Calu3 (cell line): ENCODE data around the gene AMZ1. TPM values are rescaled to one million over a fixed set of nuclear protein-coding genes. Genes with fewer than 3 reads are reported as not detected.

Source experiments
- BruUV-seq: library from RNA; stranded (reverse); fragments of 400-500 nt; replicated peaks from 2 replicates; lab custom pipeline; 2021; lab: Mats Ljungman, UMichigan
- CTCF ChIA-PET: fragments of 300-600 bp; sonication (Branson Sonifier 250); formaldehyde crosslinking; loops from one replicate; lab custom pipeline; 2022; ENCODE audit warnings: antibody characterized with exemption; lab: Charles Lee
- DNase-seq: peaks from one replicate; pipeline ENCODE4 v3.0.0; 2022
- H3K27ac Mint-ChIP-seq: one replicate; pipeline ENCODE4 v1.8.0; 2022; ENCODE audit warnings: mixed read lengths; ENCODE audit not compliant: unreplicated experiment
- H3K27me3 Mint-ChIP-seq: one replicate; pipeline ENCODE4 v1.8.0; 2022; ENCODE audit warnings: mixed read lengths; ENCODE audit not compliant: unreplicated experiment
- H3K36me3 Mint-ChIP-seq: one replicate; pipeline ENCODE4 v1.8.0; 2022; ENCODE audit warnings: mild to moderate bottlenecking, moderate library complexity, mixed read lengths; ENCODE audit not compliant: insufficient read depth, unreplicated experiment
- H3K4me1 Mint-ChIP-seq: one replicate; pipeline ENCODE4 v1.8.0; 2022; ENCODE audit warnings: mild to moderate bottlenecking, low read depth, mixed read lengths; ENCODE audit not compliant: unreplicated experiment
- H3K4me3 Mint-ChIP-seq: one replicate; pipeline ENCODE4 v1.8.0; 2022; ENCODE audit warnings: mild to moderate bottlenecking, low read depth, moderate library complexity, mixed read lengths; ENCODE audit not compliant: unreplicated experiment
- H3K9me3 Mint-ChIP-seq: one replicate; pipeline ENCODE4 v1.8.0; 2022; ENCODE audit warnings: low read depth, mixed read lengths; ENCODE audit not compliant: unreplicated experiment
- CTCF ChIP-seq: fragments of 200-600 bp; IDR thresholded peaks from one replicate; pipeline ENCODE4 v1.8.0; 2022; ENCODE audit warnings: antibody characterized with exemption; ENCODE audit not compliant: unreplicated experiment
- intact Hi-C: fragments of 100-400 bp; cut with micrococcal nuclease; formaldehyde crosslinking; loops from one replicate; pipeline ENCODE4 v1.10.0; 2022; ENCODE audit not compliant: unreplicated experiment
- total RNA-seq: library from RNA; stranded (reverse); gene quantifications from 2 replicates; pipeline ENCODE4 v1.2.3, GENCODE V29; 2022

Gene AMZ1
- total RNA-seq, 1 experiment from 2014 or later: 0.12 TPM

GRCh38 chr7:2680792-2681490 is 7.1 kb upstream of the AMZ1 start:
- CTCF ChIA-PET: interaction anchor here (0.5 to 3.8 kb wide), 11 partner anchors 9 to 327 kb away, joined by 3 to 30 read pairs (median 5); no protein-coding TSS in a partner anchor
- no peak overlapping the region for H3K27ac Mint-ChIP-seq
- peaks cover 5% of the 10 kb centered on the region for H3K36me3 Mint-ChIP-seq
- no peaks in the 10 kb centered on the region for H3K9me3 Mint-ChIP-seq
- peaks cover 63% of the 10 kb centered on the region for H3K27me3 Mint-ChIP-seq
- intact Hi-C loops: loop anchor here (2.0 to 10.0 kb wide), 2 partner anchors 116 to 230 kb away; no protein-coding TSS in a partner anchor
- H3K4me3 Mint-ChIP-seq: no peak overlapping the region
- peaks cover 9% of the 10 kb centered on the region for H3K4me1 Mint-ChIP-seq
- TF ChIP-seq CTCF: peak; percentile 94
- DNase-seq: peak; percentile 95
- no TSS peak for BruUV-seq

GRCh38 chr7:2681929-2682799 is 5.8 kb upstream of the AMZ1 start:
- BruUV-seq: no TSS peak
- H3K27ac Mint-ChIP-seq: no peak overlapping the region
- intact Hi-C loops: loop anchor here (2.0 to 10.0 kb wide), 2 partner anchors 117 to 231 kb away; no protein-coding TSS in a partner anchor
- CTCF ChIA-PET: interaction anchor here (0.6 to 3.8 kb wide), 9 partner anchors 10 to 230 kb away, joined by 3 to 30 read pairs (median 3); no protein-coding TSS in a partner anchor
- H3K4me3 Mint-ChIP-seq: no peak overlapping the region
- peaks cover 76% of the 10 kb centered on the region for H3K27me3 Mint-ChIP-seq
- peaks cover 10% of the 10 kb centered on the region for H3K4me1 Mint-ChIP-seq
- DNase-seq: no peak
- peaks cover 5% of the 10 kb centered on the region for H3K36me3 Mint-ChIP-seq
- no peak for TF ChIP-seq CTCF
- no peaks in the 10 kb centered on the region for H3K9me3 Mint-ChIP-seq

- H3K9me3 Mint-ChIP-seq: no peaks in the 10 kb centered on the region
- no peak for DNase-seq
- no peak overlapping the region for H3K27ac Mint-ChIP-seq
- intact Hi-C loops: loop anchor here (10.0 kb wide), 1 partner anchor 120 kb away; no protein-coding TSS in a partner anchor
- peaks cover 3% of the 10 kb centered on the region for H3K36me3 Mint-ChIP-seq
- CTCF ChIA-PET: no interaction called here
- peaks cover 26% of the 10 kb centered on the region for H3K4me1 Mint-ChIP-seq
- peaks cover 81% of the 10 kb centered on the region for H3K27me3 Mint-ChIP-seq
- no peak overlapping the region for H3K4me3 Mint-ChIP-seq
- no peak for TF ChIP-seq CTCF
- BruUV-seq: no TSS peak
Observed at GRCh38 chr7:2684501-2684900, 3.5 kb upstream of the AMZ1 start.

- no TSS peak for BruUV-seq
- Mint-ChIP-seq H3K36me3 (no peaks in the 10 kb centered on the region), H3K4me1 (peaks cover 34% of the 10 kb centered on the region), H3K27ac (no peak overlapping the region), H3K4me3 (no peak overlapping the region), H3K9me3 (no peaks in the 10 kb centered on the region), H3K27me3 (peaks cover 81% of the 10 kb centered on the region)
- intact Hi-C loops: loop anchor here (10.0 kb wide), 1 partner anchor 121 kb away; no protein-coding TSS in a partner anchor
- TF ChIP-seq CTCF: no peak
- DNase-seq: no peak
- CTCF ChIA-PET: interaction anchor here (1.0 kb wide), 1 partner anchor 235 kb away, joined by 3 read pairs; no protein-coding TSS in a partner anchor
Observed at GRCh38 chr7:2686101-2686500, 1.9 kb upstream of the AMZ1 start.
